HepG2 (cell line): Measurements from ENCODE around the gene ARHGEF10L.

ENCODE experiments used
- CEBPZ ChIP-seq: IDR thresholded peaks from 2 replicates; pipeline ENCODE4 v1.6.1; 2012; ENCODE audit warnings: low read length, improper control_type of control experiment
- CHD4 ChIP-seq: fragments of 200-600 bp; sonication (generic); IDR thresholded peaks from 2 replicates; pipeline ENCODE4 v1.7.0; 2017; ENCODE audit warnings: mild to moderate bottlenecking, low read length, borderline replicate concordance
- CTCF ChIP-seq: sonication (generic); formaldehyde crosslinking; IDR thresholded peaks from 2 replicates; pipeline ENCODE4 v1.5.0; 2020; ENCODE audit warnings: mild to moderate bottlenecking, missing genetic modification reagents, moderate library complexity
- SMARCE1 ChIP-seq: fragments of 450-650 bp; IDR thresholded peaks from 2 replicates; pipeline ENCODE4 v1.6.1; 2017; ENCODE audit warnings: borderline replicate concordance

GRCh38 chr1:17724150-17724549 lies 184.7 kb downstream of the ARHGEF10L start:
- no peak for TF ChIP-seq SMARCE1
- TF ChIP-seq CTCF (CRISPR knock-in tag) = no peak
- no peak for TF ChIP-seq CHD4
- no peak for TF ChIP-seq CEBPZ
